HEK293T (cell line): ENCODE data around the gene NOL6.

Experiments used
- ELF4 ChIP-seq: fragments of 450-650 bp; IDR thresholded peaks from 2 replicates; pipeline ENCODE4 v1.6.1; 2017; ENCODE audit warnings: antibody characterized with exemption
- SP1 ChIP-seq: fragments of 450-650 bp; IDR thresholded peaks from 2 replicates; pipeline ENCODE4 v1.6.1; 2017

DNA sequence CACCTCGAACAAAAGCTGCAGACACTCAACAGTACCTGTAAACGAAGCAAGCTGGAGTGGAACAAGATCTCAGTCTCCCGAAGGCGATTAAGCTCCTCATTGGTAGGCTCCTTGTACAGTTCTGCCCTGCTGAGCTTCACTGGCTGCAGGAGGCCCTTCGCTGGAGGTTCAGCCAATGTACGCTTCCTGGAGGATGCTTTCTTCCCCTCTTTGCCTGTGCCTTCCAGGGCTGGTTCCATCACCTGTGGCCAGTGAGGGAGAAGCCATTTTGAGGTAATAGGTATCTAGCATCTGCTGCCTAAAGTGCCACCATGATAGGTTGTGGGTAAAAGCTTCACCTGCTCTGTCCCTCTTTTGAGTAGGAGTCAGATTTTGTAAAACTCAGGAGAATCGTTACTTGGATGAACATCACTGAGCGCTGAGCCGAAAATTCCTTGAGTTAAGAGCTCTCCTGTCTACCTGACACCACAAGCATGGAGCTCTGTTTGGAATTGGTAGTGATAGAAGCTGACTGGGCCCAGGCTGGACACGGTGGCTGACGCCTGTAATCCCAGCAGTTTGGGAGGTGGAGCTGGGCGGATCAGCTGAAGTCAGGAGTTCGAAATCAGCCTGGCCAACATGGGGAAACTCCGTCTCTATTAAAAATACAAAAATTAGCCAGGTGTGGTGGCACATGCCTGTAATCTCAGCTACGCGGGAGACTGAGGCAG lies 1.4 kb downstream of the NOL6 start:
- TF ChIP-seq SP1 (no peak), ELF4 (no peak)
